Prostate gland (tissue), 2 donors: ENCODE data around the gene POU2AF1.

Experiments
- CTCF ChIP-seq, 4 experiments: fragments of 200-600 bp in 2 of 4; fragments of 450-650 bp in 2 of 4; sonication (generic) in 2 of 4; IDR thresholded peaks; 1 replicate in 3 of 4; 2 replicates in 1 of 4; pipeline ENCODE4 v1.5.1; 2016 to 2019; ENCODE audit warnings: antibody characterized with exemption in 4 of 4, mild to moderate bottlenecking in 2 of 4, moderate library complexity in 2 of 4
- POLR2A ChIP-seq: fragments of 450-650 bp; IDR thresholded peaks from one replicate; pipeline ENCODE4 v1.6.1; 2016; ENCODE audit warnings: antibody characterized with exemption, mild to moderate bottlenecking
- POLR2AphosphoS5 ChIP-seq: sonication (generic); formaldehyde crosslinking; IDR thresholded peaks from one replicate; pipeline ENCODE4 v1.6.1; 2017; ENCODE audit warnings: antibody characterized with exemption

DNA sequence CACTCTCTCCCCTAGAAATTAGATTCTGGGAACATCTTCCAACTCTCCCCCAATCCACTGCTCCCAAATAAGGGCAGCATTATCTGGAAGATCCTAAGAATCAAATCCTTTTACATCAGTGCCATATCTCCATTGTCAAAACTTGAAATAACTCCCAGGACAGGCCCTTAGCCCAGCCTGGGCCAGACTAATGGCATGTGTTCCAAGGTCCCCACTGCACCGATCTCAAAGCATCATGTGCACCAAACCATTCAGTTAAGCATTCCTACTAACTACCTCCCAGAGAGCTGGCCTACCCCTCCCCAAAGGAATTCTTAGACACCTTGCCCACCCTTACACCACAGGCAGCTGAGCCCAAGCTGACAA lies 44.2 kb upstream of the POU2AF1 start:
- TF ChIP-seq CTCF (IDR thresholded peaks at IDR 0.05): no peak
- TF ChIP-seq POLR2A: no peak
- no peak for TF ChIP-seq POLR2AphosphoS5
